Brain microvascular endothelial cell (primary cell): ENCODE results near the gene GAREM1.
A peak's percentile ranks its signal among the peaks of the same experiment; 100 is the strongest.

Experiments
- DNase-seq: peaks from one replicate; pipeline ENCODE4 v3.0.0-alpha.2; 2020
- H3K27ac ChIP-seq: fragments of 250-450 bp; sonication (Bioruptor Pico); 2 replicates; pipeline ENCODE4 v1.5.1; 2020; ENCODE audit warnings: mild to moderate bottlenecking, moderate library complexity
- H3K27me3 ChIP-seq: fragments of 250-450 bp; sonication (Bioruptor Pico); replicated peaks from 2 replicates; pipeline ENCODE4 v1.5.1; 2020; ENCODE audit warnings: mild to moderate bottlenecking
- H3K36me3 ChIP-seq: fragments of 250-450 bp; sonication (Bioruptor Pico); replicated peaks from 2 replicates; pipeline ENCODE4 v1.5.1; 2020; ENCODE audit warnings: mild to moderate bottlenecking
- H3K4me3 ChIP-seq: 2 replicates; pipeline ENCODE4 v1.5.1; 2011; ENCODE audit warnings: low read depth, mild to moderate bottlenecking, control low read depth, low read length, moderate library complexity
- in situ Hi-C: cut with HindIII; loops from 2 replicates; pipeline ENCODE4 v1.10.0; 2017; ENCODE audit warnings: low sequenced_read_pairs, low pct_ligation_motif_present
- TF ChIP-seq, protein P1 (sequence below): IDR thresholded peaks from 2 replicates; pipeline ENCODE4 v1.5.1; 2011; ENCODE audit warnings: low read depth, mild to moderate bottlenecking, moderate library complexity, low read length, control low read depth, inconsistent platforms; ENCODE audit errors: missing control alignments

The GAREM1 gene

DNA sequence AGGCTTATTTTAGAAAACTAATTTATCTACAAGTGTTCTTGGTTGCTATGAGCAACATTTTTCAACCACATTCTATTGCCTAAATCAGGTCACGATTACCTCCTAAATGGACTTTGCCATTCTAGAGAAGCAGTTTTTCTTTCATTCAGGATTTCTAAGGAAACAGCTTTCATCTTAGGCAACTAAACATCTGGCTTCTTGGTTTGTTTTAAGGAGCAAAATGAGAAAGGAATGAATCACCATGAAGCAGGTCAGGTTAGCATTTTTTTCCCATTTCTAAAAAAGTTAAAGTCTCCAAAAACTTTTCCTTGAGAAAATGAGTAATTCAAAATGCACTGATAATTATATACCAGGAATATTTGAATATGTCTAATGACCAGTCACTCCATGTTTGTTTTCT is 114.8 kb downstream of the GAREM1 start:
- peak overlapping the region; percentile 28 for H3K27ac ChIP-seq
- H3K27me3 ChIP-seq, result no peaks in the 10 kb centered on the region
- in situ Hi-C loops, result no loop called here
- no peaks in the 10 kb centered on the region for H3K36me3 ChIP-seq
- H3K4me3 ChIP-seq, result no peak overlapping the region
- no peak for DNase-seq
- TF ChIP-seq, protein P1, sequence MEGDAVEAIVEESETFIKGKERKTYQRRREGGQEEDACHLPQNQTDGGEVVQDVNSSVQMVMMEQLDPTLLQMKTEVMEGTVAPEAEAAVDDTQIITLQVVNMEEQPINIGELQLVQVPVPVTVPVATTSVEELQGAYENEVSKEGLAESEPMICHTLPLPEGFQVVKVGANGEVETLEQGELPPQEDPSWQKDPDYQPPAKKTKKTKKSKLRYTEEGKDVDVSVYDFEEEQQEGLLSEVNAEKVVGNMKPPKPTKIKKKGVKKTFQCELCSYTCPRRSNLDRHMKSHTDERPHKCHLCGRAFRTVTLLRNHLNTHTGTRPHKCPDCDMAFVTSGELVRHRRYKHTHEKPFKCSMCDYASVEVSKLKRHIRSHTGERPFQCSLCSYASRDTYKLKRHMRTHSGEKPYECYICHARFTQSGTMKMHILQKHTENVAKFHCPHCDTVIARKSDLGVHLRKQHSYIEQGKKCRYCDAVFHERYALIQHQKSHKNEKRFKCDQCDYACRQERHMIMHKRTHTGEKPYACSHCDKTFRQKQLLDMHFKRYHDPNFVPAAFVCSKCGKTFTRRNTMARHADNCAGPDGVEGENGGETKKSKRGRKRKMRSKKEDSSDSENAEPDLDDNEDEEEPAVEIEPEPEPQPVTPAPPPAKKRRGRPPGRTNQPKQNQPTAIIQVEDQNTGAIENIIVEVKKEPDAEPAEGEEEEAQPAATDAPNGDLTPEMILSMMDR, result no peak

DNA sequence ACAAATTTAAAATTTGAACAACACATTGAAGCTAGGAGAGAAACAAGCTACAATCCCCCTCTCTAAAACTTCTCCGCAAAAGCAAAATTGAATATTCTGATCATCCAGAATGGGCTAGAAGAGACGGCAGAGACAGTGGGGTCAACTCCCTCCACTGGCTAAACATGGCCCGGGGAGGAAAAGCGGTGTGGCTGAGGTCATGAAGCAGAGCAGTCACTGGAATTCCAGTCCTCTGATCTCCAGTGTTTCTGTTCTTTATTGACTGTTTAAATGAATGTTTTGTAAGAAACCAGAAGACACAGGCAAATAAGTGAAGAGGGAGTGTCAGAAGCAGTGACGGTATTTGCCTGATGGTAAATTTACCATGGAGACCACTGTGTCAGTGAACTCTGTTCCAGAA is 116.2 kb downstream of the GAREM1 start:
- DNase-seq, result no peak
- TF ChIP-seq, protein P1, result no peak
- Histone ChIP-seq H3K27me3 (no peaks in the 10 kb centered on the region), H3K4me3 (no peak overlapping the region), H3K36me3 (no peaks in the 10 kb centered on the region), H3K27ac (no peak overlapping the region)
- in situ Hi-C loops, result no loop called here

DNA sequence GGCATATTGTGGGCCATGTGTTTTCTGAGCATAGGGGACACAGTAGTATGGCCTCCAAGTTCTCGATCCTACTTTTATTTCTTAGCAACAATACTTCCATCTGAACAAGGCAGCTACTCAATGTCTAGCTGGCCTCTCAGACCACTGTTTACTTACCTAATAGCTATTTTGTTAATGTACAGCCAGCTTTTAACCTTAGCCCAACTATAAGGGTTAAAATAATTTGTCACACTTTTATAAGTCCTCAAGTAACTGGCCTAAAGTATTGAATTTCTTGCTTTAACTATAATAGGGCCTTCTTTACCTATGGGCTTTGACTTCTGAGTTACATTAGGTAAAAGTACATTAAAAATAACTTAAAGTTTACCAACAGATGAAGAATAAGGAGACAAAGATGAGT is 117.4 kb downstream of the GAREM1 start:
- no peak for DNase-seq
- Histone ChIP-seq H3K4me3 (no peak overlapping the region), H3K36me3 (no peaks in the 10 kb centered on the region), H3K27ac (no peak overlapping the region), H3K27me3 (no peaks in the 10 kb centered on the region)
- TF ChIP-seq, protein P1, result no peak
- in situ Hi-C loops, result no loop called here

DNA sequence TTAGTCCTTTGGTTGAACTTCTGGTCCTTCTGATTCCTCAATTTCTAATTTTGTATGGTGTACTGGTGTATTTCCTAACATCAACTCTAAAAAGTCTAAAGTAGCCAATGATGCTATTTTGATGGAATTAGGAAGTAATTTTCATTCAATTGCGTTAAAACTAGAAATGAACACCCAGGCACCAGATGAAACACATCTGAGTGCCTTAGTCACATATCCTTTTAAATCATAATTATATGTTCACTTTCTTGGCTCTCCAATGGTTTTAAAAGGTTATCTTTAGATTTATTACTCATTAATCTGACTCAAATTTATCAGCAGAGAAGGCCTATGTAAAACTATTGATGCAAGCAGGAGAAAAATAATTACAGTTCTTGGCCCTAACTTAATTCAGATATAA is 119.7 kb downstream of the GAREM1 start:
- no peak for DNase-seq
- H3K27me3 ChIP-seq, result no peaks in the 10 kb centered on the region
- in situ Hi-C loops, result no loop called here
- H3K36me3 ChIP-seq, result no peaks in the 10 kb centered on the region
- no peak overlapping the region for H3K4me3 ChIP-seq
- peak overlapping the region; percentile 91 for H3K27ac ChIP-seq
- TF ChIP-seq, protein P1, result no peak

DNA sequence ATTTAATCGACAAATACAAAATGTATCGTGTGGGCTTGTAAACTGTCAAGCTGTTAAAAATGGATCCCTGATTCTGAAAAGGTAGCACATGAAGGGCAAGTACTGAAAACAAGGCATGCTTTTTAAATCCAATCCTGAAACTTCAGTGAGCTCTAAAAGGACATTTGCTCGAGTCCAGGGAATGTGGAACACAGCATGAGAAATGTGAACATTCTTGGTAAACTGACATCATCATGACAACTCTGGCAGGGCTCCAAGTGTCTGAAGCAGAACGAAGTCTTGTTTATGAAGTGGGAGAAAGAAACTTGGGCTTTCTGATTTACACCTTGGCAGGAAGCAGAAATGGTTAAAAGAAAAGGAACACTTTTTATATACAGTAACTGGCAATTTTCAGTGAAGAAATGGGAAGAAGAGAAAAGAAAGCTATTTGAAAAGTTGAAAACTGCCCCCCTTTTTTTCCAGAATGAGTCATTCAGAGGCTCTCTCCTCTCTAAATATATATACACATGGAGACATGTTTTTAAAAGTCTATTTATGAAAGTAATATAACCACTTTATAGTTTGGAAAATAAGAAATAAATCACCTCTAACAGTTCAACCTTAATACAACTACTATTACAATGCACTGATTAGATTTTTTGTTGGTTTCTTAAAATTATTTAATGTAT is 120.8 kb downstream of the GAREM1 start:
- Histone ChIP-seq H3K36me3 (no peaks in the 10 kb centered on the region), H3K27me3 (no peaks in the 10 kb centered on the region), H3K4me3 (peak overlapping the region; percentile 29), H3K27ac (peak overlapping the region; percentile 91)
- TF ChIP-seq, protein P1, result no peak
- peak; percentile 96 for DNase-seq
- in situ Hi-C loops, result no loop called here

DNA sequence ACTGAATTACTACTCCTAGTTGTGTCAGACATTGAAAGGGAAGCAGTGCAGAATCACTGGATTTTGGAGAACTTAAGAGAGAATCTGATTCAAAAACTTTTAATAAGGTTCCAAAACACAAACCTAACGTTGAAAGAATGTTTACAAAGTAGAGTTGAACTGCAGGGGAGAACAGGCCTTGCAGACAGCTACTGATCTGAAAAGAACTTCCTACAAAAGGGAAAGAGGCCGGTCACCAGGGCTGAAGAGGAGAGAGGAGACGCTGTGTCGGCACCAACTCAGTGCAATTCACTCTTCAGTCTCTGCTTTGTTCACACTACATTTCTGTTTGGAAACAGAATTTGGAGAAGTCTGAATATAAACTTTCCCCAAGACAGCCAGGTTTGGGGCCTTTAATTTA is 124.0 kb downstream of the GAREM1 start:
- TF ChIP-seq, protein P1, result no peak
- no peaks in the 10 kb centered on the region for H3K36me3 ChIP-seq
- H3K27ac ChIP-seq, result peak overlapping the region; percentile 45
- DNase-seq, result peak; percentile 33
- no peak overlapping the region for H3K4me3 ChIP-seq
- no peaks in the 10 kb centered on the region for H3K27me3 ChIP-seq
- in situ Hi-C loops, result no loop called here
